NCI-H510A treated with DMSO at 0.1 percent for 48 hours (cell line): ENCODE measurements around the gene MYH3.

Experiments used
- DNase-seq: peaks from one replicate; lab custom pipeline; 2025; lab: John Stamatoyannopoulos, UW

MYH3 gene

DNA sequence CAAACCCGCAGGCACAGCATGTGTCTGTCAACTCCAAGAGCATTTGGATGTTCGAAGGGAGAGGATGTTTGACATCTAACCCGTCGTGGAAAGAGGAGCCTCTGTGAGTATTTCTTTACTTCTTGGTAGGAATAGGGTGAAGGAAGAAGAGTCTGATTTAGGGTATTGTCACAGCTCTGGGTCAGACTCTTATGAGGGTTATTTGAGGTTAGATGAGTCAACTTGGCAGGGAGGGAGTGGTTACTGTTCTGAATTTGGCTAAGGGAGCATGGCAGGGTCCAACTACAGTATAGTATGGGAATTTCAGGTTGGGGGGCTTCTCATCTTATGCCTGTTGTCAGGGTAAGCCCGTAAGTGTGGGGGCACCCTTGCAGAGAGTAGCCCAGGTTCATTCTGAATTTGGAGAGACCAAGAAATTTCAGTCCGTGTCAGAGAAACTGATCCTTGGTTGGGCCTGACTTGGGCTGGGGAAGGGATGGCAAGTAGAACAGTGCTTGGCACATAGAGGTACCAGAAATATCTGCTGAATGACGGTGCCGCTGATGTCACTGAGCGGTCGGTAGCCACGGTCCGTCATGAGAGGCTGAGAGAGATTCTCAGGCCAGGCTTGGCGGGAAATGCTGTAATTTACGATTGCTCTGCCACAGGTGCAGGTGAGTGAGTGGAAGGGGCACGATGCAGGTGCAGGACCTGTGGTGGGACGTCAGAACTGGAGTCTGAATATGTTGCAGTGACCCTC lies 43.2 kb downstream of the MYH3 start:
- DNase-seq: no peak

- no peak for DNase-seq
These were observed 44.0 kb downstream of the MYH3 start for GRCh38 chr17:10612957-10613744.

- no peak for DNase-seq
These were observed 46.2 kb downstream of the MYH3 start for GRCh38 chr17:10610884-10611283.

GRCh38 chr17:10608244-10608643 lies 48.9 kb downstream of the MYH3 start:
- no peak for DNase-seq

DNA sequence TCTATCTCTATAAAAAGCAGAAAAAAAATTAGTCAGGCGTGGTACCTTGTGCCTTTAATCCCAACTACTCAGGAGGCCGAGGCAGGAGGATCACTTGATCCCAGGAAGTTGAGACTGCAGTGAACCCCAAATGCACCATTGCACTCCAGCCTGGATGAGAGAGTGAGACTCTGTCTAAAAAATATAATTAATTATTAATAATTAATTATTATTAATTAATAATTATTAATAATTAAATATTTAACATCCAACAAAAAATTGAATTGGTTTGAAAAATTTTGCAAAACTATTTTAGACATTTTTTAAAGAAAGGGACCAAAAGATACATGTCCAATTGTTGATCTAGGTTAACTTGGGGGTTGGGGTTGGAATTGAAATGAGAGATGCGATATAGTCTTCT lies 51.0 kb downstream of the MYH3 start:
- no peak for DNase-seq

DNA sequence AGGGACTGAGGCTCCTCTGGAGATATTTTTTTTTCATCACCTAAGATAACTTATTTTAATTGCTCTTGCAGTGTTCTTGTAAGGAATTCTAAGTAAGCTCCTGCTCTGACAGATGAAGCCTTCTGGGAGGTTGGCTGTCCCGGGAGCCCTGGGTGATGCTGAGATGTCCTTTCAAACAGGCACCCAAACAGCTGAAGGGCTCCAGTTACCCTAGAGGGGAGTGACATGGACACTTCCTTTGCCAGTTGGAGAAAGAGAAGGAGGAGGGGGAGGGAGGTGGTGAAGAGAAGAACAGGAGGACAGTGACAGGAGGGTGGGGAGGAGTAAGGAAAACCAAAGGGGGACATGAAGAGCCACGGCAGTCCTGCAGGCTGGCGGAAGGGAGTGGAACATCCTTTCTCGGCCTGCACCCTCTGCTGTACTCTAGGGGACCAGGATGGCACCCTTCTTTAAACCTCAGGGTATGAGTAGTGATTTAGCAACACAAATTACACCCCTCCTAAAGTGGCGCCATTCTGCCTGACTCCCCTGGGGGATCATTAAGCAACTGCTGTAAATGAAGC lies 51.8 kb downstream of the MYH3 start:
- no peak for DNase-seq

- DNase-seq: no peak
These were observed 52.6 kb downstream of the MYH3 start for GRCh38 chr17:10604521-10604920.

GRCh38 chr17:10603931-10604330 lies 53.2 kb downstream of the MYH3 start:
- no peak for DNase-seq

- DNase-seq: no peak
These were observed 56.5 kb downstream of the MYH3 start for GRCh38 chr17:10600571-10600970.

DNA sequence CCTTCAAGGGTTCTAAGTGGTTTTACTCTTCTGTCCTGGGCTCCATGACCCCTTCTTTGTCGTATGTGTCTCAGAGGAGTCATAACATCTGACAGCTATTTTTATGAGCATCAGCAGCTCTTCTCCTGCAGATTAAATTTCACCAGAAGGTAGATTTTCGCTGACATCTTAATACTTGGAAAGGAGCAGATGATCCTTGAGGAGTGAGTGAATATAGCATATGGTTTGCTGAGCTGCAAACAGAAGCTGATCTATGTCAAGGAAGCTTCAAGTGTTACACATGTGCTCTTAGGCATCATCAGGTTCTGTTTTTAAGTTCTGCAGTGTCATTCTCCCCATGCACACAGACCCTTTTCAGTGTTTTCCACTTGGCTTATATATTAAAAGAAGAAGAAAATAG lies 58.5 kb downstream of the MYH3 start:
- DNase-seq: no peak

DNA sequence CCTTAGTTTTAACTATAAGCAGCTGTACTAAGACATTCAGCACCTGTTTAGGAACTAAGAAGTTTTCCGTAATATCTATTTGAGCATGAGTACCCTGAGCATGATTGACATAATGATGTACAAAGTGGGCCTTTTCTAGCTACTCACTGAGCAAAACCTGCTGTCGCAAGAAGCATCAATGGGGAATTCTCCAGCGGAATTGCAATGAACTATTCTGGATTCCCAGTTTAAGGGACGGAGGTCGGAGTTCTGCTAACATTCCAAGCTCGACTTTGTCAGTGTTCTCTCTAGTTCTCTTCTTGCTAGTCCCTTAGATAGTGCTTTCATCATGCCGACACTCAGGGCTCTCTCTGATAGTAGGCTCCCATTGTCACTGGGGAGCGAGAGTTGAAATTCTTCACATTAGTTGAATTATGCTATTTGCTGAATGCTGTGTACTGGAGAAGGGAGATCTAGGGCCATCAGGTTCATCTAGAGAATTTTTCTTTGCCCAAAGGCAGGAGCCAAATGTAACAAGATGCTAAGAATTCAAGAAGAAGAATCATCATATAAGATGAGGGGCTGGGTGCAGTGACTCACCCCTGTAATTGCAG lies 67.5 kb downstream of the MYH3 start:
- no peak for DNase-seq

DNA sequence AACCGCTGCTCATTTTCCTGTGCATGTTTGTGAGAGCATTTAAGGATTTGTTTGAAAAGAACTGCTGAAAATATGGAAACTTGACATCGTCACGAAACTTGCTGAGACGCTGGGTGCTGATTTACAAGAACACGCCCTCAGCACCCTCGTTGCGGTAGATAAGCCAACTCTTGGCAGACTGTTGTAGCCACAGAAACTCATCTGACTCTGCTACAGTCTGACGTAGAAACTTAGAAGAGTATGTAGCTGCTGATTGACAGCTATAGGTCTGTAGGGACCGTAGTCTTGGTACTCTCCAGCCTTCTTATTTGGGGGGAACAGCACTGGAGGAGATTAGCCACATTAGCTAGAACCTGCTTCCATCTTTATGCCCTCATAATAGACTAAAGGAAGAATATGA lies 71.6 kb downstream of the MYH3 start:
- DNase-seq: no peak

DNA sequence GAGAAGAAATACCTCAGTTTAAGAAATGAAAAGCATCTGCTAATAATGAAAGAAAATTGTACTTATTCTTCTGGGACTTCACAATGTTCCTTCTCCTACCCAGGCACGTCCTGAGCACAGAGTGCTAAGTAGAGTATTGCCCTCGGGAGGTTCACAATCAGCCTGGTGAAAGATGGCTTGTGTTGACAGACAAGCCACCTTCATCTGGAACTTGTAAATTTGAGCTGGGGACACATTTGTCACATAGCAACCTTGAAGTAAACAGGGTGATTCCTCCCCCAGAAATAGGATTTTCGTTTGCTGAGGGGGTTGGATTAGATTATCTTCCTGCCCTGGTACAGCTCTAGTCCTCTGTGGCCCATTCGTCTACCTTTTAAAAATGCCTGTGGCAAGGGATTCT lies 73.3 kb downstream of the MYH3 start:
- DNase-seq: no peak

- no peak for DNase-seq
These were observed 77.8 kb downstream of the MYH3 start for GRCh38 chr17:10579270-10579669.
